OCI-LY3 (cell line): ENCODE data around the gene NLRC3.
"Not testable (repeated sequence)": the region's sequence is repeated elsewhere in the genome, so short reads cannot be mapped to it uniquely, and the experiment has no call there.

Source experiments
- H2AFZ ChIP-seq: fragments of 200-600, 300-600 bp; shearing (Covaris generic); 2 replicates; pipeline ENCODE4 v1.6.0; 2014; ENCODE audit warnings: antibody characterized with exemption, low read depth, low read length
- H3K27ac ChIP-seq: fragments of 200-600, 300-600 bp; sonication (generic); 2 replicates; pipeline ENCODE4 v1.5.1; 2014; ENCODE audit warnings: mild to moderate bottlenecking, low read length, moderate library complexity, mixed read lengths
- H3K27me3 ChIP-seq: fragments of 200-600, 300-600 bp; sonication (generic); 2 replicates; pipeline ENCODE4 v1.6.1; 2014; ENCODE audit warnings: low read depth, low read length, mixed read lengths
- H3K36me3 ChIP-seq: fragments of 200-600, 300-600 bp; sonication (generic); replicated peaks from 2 replicates; pipeline ENCODE3; 2014; ENCODE audit warnings: low read depth, low read length, mixed read lengths
- H3K4me1 ChIP-seq: fragments of 300-600, 200-600 bp; sonication (generic); 2 replicates; pipeline ENCODE4 v1.6.1; 2014; ENCODE audit warnings: low read length, mixed read lengths
- H3K4me2 ChIP-seq: fragments of 200-600, 300-600 bp; sonication (generic); 2 replicates; pipeline ENCODE4 v1.6.1; 2014; ENCODE audit warnings: low read length, mixed read lengths
- H3K4me3 ChIP-seq: fragments of 300-600, 200-600 bp; sonication (generic); 2 replicates; pipeline ENCODE4 v1.5.1; 2014; ENCODE audit warnings: antibody characterized with exemption, mild to moderate bottlenecking, low read length, moderate library complexity
- H3K79me2 ChIP-seq: fragments of 300-600, 200-600 bp; shearing (Covaris generic); 2 replicates; pipeline ENCODE4 v1.6.1; 2014; ENCODE audit warnings: mild to moderate bottlenecking, low read length, mixed read lengths
- H3K9ac ChIP-seq: fragments of 300-600, 200-600 bp; shearing (Covaris generic); 2 replicates; pipeline ENCODE4 v1.6.0; 2014; ENCODE audit warnings: mild to moderate bottlenecking, low read length, moderate library complexity
- H3K9me3 ChIP-seq: fragments of 200-600, 300-600 bp; shearing (Covaris generic); 2 replicates; pipeline ENCODE4 v1.6.1; 2014; ENCODE audit warnings: low read length, mixed read lengths; ENCODE audit not compliant: insufficient read depth
- H4K20me1 ChIP-seq: fragments of 200-600, 300-600 bp; sonication (generic); 2 replicates; pipeline ENCODE4 v1.6.1; 2016; ENCODE audit warnings: low read length, mixed read lengths; ENCODE audit not compliant: insufficient read depth
- CTCF ChIP-seq: fragments of 200-600, 300-600 bp; sonication (generic); IDR thresholded peaks from 2 replicates; pipeline ENCODE4 v1.5.1; 2014; ENCODE audit warnings: antibody characterized with exemption, low read length, low read depth
- EZH2phosphoT487 ChIP-seq: fragments of 200-600 bp; shearing (Covaris generic); IDR thresholded peaks from 2 replicates; pipeline ENCODE4 v1.6.1; 2018; ENCODE audit warnings: antibody characterized with exemption, mixed run types, low read depth

Gene NLRC3

GRCh38 chr16:3609895-3610697 is 32.9 kb upstream of the NLRC3 start:
- peaks cover 12% of the 10 kb centered on the region for H3K4me1 ChIP-seq
- H3K9me3 ChIP-seq, result no peaks in the 10 kb centered on the region
- H3K27me3 ChIP-seq, result no peaks in the 10 kb centered on the region
- H3K27ac ChIP-seq, result no peak overlapping the region
- peaks cover 6% of the 10 kb centered on the region for H3K36me3 ChIP-seq
- no peak overlapping the region for H2AFZ ChIP-seq
- H4K20me1 ChIP-seq, result no peaks in the 10 kb centered on the region
- H3K9ac ChIP-seq, result peak overlapping the region; percentile 84
- H3K4me3 ChIP-seq, result peak overlapping the region; percentile 99
- peak overlapping the region; percentile 91 for H3K4me2 ChIP-seq
- TF ChIP-seq CTCF (no peak), EZH2phosphoT487 (no peak)
- H3K79me2 ChIP-seq, result peaks cover 31% of the 10 kb centered on the region

- not testable (repeated sequence) for H2AFZ ChIP-seq, H4K20me1 ChIP-seq, H3K4me2 ChIP-seq, H3K27me3 ChIP-seq, H3K9me3 ChIP-seq, H3K36me3 ChIP-seq, H3K9ac ChIP-seq, H3K4me3 ChIP-seq, H3K27ac ChIP-seq
- H3K79me2 ChIP-seq, result peaks cover 22% of the 10 kb centered on the region
- peaks cover 12% of the 10 kb centered on the region for H3K4me1 ChIP-seq
Measured at GRCh38 chr16:3608976-3609375, 31.8 kb upstream of the NLRC3 start.

- Histone ChIP-seq H3K9me3 (no peaks in the 10 kb centered on the region), H3K4me3 (no peak overlapping the region), H3K27ac (no peak overlapping the region), H3K4me1 (peaks cover 12% of the 10 kb centered on the region), H3K36me3 (no peaks in the 10 kb centered on the region), H4K20me1 (no peaks in the 10 kb centered on the region), H2AFZ (no peak overlapping the region), H3K9ac (no peak overlapping the region), H3K4me2 (no peak overlapping the region), H3K27me3 (no peaks in the 10 kb centered on the region), H3K79me2 (peaks cover 15% of the 10 kb centered on the region)
- no peak for TF ChIP-seq CTCF
- no peak for TF ChIP-seq EZH2phosphoT487
Measured at GRCh38 chr16:3608069-3608468, 30.9 kb upstream of the NLRC3 start.

GRCh38 chr16:3607634-3608033 is 30.4 kb upstream of the NLRC3 start:
- peaks cover 11% of the 10 kb centered on the region for H3K79me2 ChIP-seq
- no peak overlapping the region for H3K4me3 ChIP-seq
- no peak overlapping the region for H2AFZ ChIP-seq
- no peaks in the 10 kb centered on the region for H3K36me3 ChIP-seq
- no peaks in the 10 kb centered on the region for H4K20me1 ChIP-seq
- no peak overlapping the region for H3K4me2 ChIP-seq
- no peak overlapping the region for H3K27ac ChIP-seq
- no peaks in the 10 kb centered on the region for H3K27me3 ChIP-seq
- no peaks in the 10 kb centered on the region for H3K9me3 ChIP-seq
- H3K9ac ChIP-seq, result no peak overlapping the region
- peaks cover 8% of the 10 kb centered on the region for H3K4me1 ChIP-seq
- no peak for TF ChIP-seq CTCF
- no peak for TF ChIP-seq EZH2phosphoT487
